Tibial nerve (tissue), 4 donors: ENCODE results near the gene ZNF318. TPM values are rescaled to one million over a fixed set of nuclear protein-coding genes. Genes with fewer than 3 reads are reported as not detected.

Experiments used
- DNase-seq, 2 donors: peaks; one replicate each; pipeline ENCODE4 v3.0.0-alpha.2; 2019; ENCODE audit warnings: low spot score in 2 of 2
- H3K27ac ChIP-seq, 4 donors: fragments of 200-600 bp; sonication (generic) in 3 of 4; one replicate each; pipeline ENCODE4 v1.5.1; 2017 to 2019; ENCODE audit warnings: mild to moderate bottlenecking in 1 of 4
- H3K27me3 ChIP-seq, 2 donors: fragments of 200-600 bp; sonication (generic) in 1 of 2; one replicate each; pipeline versions ENCODE4 v1.5.1 to v1.6.0; 2017 to 2019
- H3K36me3 ChIP-seq, 3 donors: fragments of 200-600 bp; sonication (generic); one replicate each; pipeline ENCODE4 v1.5.1; 2018 to 2019
- H3K4me1 ChIP-seq, 4 donors: fragments of 200-600 bp; sonication (generic) in 3 of 4; one replicate each; pipeline ENCODE4 v1.5.1; 2017 to 2019
- H3K4me3 ChIP-seq, 4 donors: fragments of 200-600 bp; sonication (generic) in 3 of 4; one replicate each; pipeline ENCODE4 v1.5.1; 2017 to 2019; ENCODE audit warnings: mild to moderate bottlenecking in 1 of 4, moderate library complexity in 1 of 4
- H3K9me3 ChIP-seq, 4 donors: fragments of 200-600 bp; sonication (generic) in 3 of 4; one replicate each; pipeline ENCODE4 v1.5.1; 2017 to 2019
- EP300 ChIP-seq, 2 donors: sonication (generic); formaldehyde crosslinking; IDR thresholded peaks; one replicate each; pipeline ENCODE4 v1.6.1; 2017; ENCODE audit warnings: antibody characterized with exemption in 2 of 2, mild to moderate bottlenecking in 1 of 2
- POLR2A ChIP-seq, 2 donors: fragments of 450-650 bp; IDR thresholded peaks; one replicate each; pipeline ENCODE4 v1.6.1; 2017; ENCODE audit warnings: antibody characterized with exemption in 2 of 2, mild to moderate bottlenecking in 2 of 2, moderate library complexity in 2 of 2
- WGBS, 2 donors: methylation state at CpG; one replicate each; pipeline ENCODE4 v1.1.5; 2018; 5-methylcytosine and 5-hydroxymethylcytosine counted together
- total RNA-seq, 4 donors: library from RNA; depleted of rRNA; stranded (reverse); fragments of >200 nt; gene quantifications; one replicate each; pipeline ENCODE4 v1.1.0, GENCODE V29; 2016
- TF ChIP-seq, protein P1 (sequence below), 5 experiments: fragments of 200-600 bp in 3 of 5; fragments of 450-650 bp in 2 of 5; sonication (generic) in 3 of 5; IDR thresholded peaks; one replicate each; pipeline ENCODE4 v1.5.1; 2016 to 2019; ENCODE audit warnings: antibody characterized with exemption in 5 of 5, mild to moderate bottlenecking in 3 of 5, moderate library complexity in 2 of 5

ZNF318 gene
- total RNA-seq, 4 donors from 2014 or later = 18.4 to 26.4 (median 22.9) TPM

DNA sequence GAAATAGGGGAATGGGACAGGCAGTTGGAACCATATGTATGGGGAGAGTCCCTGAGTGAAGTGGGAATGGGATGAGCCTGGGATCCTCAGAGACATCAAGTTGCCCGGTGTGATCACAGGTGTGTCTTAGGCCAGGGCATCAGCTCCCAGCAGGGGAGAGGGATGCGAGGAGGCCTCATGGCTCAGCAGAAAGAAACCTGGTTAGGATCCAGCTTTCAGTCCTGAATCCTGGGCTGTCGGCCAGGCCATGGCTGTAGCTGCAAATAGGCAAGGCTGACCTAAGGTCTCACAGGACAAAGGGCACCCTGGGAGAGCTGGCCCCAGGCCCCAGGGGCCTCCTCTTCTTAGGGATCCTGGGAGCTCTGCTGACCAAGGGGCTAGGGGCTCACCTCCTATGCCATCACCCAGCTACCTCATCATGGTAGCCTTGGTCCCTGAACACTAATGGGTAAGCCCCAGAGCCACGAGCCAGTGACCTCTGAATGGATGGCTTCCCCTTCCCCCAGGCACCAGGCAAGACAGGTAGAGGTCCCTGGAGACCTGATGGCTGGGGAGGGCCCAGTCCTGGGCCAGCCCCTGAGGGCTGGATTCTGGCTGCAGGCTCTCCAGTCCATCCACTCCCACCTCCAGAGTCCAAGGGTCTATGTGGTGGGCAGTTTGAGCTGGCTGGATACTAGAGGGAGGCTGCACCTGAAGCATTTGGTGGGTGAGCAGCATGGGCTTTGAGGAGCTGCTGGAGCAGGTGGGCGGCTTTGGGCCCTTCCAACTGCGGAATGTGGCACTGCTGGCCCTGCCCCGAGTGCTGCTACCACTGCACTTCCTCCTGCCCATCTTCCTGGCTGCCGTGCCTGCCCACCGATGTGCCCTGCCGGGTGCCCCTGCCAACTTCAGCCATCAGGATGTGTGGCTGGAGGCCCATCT lies 71.5 kb downstream of the ZNF318 start, which contains the start of gene SLC22A7:
TSS of gene SLC22A7 (plus strand) at position 617 of the 921 bp plus-strand sequence. CDS start at position 716, 99 bp downstream.
- TF ChIP-seq POLR2A (IDR thresholded peaks at IDR 0.05) (no peak), EP300 (IDR thresholded peaks at IDR 0.05) (no peak)
- TF ChIP-seq, protein P1, sequence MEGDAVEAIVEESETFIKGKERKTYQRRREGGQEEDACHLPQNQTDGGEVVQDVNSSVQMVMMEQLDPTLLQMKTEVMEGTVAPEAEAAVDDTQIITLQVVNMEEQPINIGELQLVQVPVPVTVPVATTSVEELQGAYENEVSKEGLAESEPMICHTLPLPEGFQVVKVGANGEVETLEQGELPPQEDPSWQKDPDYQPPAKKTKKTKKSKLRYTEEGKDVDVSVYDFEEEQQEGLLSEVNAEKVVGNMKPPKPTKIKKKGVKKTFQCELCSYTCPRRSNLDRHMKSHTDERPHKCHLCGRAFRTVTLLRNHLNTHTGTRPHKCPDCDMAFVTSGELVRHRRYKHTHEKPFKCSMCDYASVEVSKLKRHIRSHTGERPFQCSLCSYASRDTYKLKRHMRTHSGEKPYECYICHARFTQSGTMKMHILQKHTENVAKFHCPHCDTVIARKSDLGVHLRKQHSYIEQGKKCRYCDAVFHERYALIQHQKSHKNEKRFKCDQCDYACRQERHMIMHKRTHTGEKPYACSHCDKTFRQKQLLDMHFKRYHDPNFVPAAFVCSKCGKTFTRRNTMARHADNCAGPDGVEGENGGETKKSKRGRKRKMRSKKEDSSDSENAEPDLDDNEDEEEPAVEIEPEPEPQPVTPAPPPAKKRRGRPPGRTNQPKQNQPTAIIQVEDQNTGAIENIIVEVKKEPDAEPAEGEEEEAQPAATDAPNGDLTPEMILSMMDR (IDR thresholded peaks at IDR 0.05) = no peak
- H3K27me3 ChIP-seq = peaks cover 0 to 25% of the 10 kb centered on the region in 2 donors
- no peaks in the 10 kb centered on the region for H3K9me3 ChIP-seq
- H3K36me3 ChIP-seq = no peaks in the 10 kb centered on the region
- no peak for DNase-seq
- 53 to 60% methylated on average over 6 to 9 of the region's 10 CpGs for WGBS, 2 donors
- H3K4me1 ChIP-seq = no peaks in the 10 kb centered on the region
- no peak within 1 kb of the TSS for H3K27ac ChIP-seq
- H3K4me3 ChIP-seq = no peak within 1 kb of the TSS

GRCh38 chr6:43296780-43297497 lies 72.5 kb downstream of the ZNF318 start:
- TF ChIP-seq EP300 (IDR thresholded peaks at IDR 0.05) (no peak), POLR2A (IDR thresholded peaks at IDR 0.05) (no peak)
- TF ChIP-seq, protein P1 (IDR thresholded peaks at IDR 0.05) = no peak
- Histone ChIP-seq H3K27ac (no peak overlapping the region), H3K27me3 (peaks cover 0 to 25% of the 10 kb centered on the region in 2 donors), H3K4me1 (no peaks in the 10 kb centered on the region), H3K4me3 (no peak overlapping the region), H3K36me3 (no peaks in the 10 kb centered on the region), H3K9me3 (no peaks in the 10 kb centered on the region)
- no peak for DNase-seq
- 82 to 88% methylated on average over 5 of the region's 5 CpGs for WGBS, 2 donors

GRCh38 chr6:43295456-43295855 lies 74.0 kb downstream of the ZNF318 start:
- no peaks in the 10 kb centered on the region for H3K36me3 ChIP-seq
- no peak for DNase-seq
- H3K27ac ChIP-seq = no peak overlapping the region
- WGBS, 2 donors = 87 to 89% methylated on average over 3 of the region's 3 CpGs
- H3K4me1 ChIP-seq = no peaks in the 10 kb centered on the region
- H3K27me3 ChIP-seq = peaks cover 0 to 25% of the 10 kb centered on the region in 2 donors
- TF ChIP-seq, protein P1 (IDR thresholded peaks at IDR 0.05) = no peak
- no peak for TF ChIP-seq EP300 (IDR thresholded peaks at IDR 0.05)
- TF ChIP-seq POLR2A (IDR thresholded peaks at IDR 0.05) = no peak
- H3K9me3 ChIP-seq = no peaks in the 10 kb centered on the region
- no peak overlapping the region for H3K4me3 ChIP-seq

DNA sequence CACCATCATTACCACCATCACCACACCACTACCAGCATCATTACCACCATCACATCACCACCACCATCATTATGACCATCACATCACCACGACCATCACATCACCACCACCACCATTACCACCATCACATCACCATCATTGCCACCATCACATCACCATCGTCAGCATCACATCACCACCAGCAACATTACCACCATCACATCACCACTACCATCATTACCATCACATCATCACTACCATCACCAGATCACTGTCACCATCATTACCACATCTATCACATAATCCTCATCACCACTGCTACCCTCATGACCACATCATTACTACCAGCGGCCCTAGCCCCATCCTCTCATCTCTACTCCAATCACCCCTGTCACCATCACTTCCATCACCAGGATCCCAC lies 74.9 kb downstream of the ZNF318 start:
- no peaks in the 10 kb centered on the region for H3K9me3 ChIP-seq
- no peak overlapping the region for H3K4me3 ChIP-seq
- H3K36me3 ChIP-seq = no peaks in the 10 kb centered on the region
- TF ChIP-seq EP300 (IDR thresholded peaks at IDR 0.05) = no peak
- TF ChIP-seq POLR2A (IDR thresholded peaks at IDR 0.05) = no peak
- TF ChIP-seq, protein P1 (IDR thresholded peaks at IDR 0.05) = no peak
- H3K27ac ChIP-seq = no peak overlapping the region
- WGBS, 2 donors = 83 to 89% methylated on average over 3 of the region's 3 CpGs
- no peaks in the 10 kb centered on the region for H3K4me1 ChIP-seq
- peaks cover 0 to 21% of the 10 kb centered on the region in 2 donors for H3K27me3 ChIP-seq
- DNase-seq = no peak
